NCI-H128 (cell line): ENCODE results near the gene EID2B.
A peak's percentile ranks its signal among the peaks of the same experiment; 100 is the strongest.

Experiments used
- DNase-seq: peaks from one replicate; lab custom pipeline; 2025; ENCODE audit not compliant: unreplicated experiment; lab: John Stamatoyannopoulos, UW

The EID2B gene

GRCh38 chr19:39499932-39500331, 32.7 kb downstream of the EID2B start:
- no peak for DNase-seq

DNA sequence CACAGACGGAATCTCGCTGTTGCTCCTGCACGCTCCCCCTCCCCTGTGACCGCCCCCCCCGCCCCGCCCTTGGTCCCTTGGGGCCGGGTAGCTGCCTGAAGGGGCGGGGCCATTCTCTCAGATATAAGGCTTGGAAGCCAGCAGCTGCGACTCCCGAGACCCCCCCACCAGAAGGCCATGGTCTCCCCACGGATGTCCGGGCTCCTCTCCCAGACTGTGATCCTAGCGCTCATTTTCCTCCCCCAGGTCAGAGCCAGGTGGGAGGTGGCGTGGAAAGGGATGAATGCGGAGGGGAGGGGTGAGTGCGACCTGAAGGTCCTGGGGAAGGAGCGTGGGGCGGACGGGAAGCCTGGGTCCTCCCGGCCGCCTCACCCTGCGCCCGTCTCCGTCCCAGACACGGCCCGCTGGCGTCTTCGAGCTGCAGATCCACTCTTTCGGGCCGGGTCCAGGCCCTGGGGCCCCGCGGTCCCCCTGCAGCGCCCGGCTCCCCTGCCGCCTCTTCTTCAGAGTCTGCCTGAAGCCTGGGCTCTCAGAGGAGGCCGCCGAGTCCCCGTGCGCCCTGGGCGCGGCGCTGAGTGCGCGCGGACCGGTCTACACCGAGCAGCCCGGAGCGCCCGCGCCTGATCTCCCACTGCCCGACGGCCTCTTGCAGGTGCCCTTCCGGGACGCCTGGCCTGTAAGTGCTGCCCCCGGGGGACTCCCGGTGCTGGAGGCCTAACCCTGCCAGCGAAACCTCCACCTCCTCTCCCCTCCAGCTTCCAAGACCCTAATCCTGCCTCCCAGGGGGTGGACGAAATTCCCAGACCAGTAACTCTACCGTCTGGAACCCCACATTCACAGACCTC, 33.6 kb downstream of the EID2B start, which contains the start of gene DLL3:
Gene DLL3, plus strand, starts transcription at position 150 of the 845 bp plus-strand sequence. Its CDS starts 28 bp downstream, at position 178.
- peak; percentile 49 for DNase-seq

DNA sequence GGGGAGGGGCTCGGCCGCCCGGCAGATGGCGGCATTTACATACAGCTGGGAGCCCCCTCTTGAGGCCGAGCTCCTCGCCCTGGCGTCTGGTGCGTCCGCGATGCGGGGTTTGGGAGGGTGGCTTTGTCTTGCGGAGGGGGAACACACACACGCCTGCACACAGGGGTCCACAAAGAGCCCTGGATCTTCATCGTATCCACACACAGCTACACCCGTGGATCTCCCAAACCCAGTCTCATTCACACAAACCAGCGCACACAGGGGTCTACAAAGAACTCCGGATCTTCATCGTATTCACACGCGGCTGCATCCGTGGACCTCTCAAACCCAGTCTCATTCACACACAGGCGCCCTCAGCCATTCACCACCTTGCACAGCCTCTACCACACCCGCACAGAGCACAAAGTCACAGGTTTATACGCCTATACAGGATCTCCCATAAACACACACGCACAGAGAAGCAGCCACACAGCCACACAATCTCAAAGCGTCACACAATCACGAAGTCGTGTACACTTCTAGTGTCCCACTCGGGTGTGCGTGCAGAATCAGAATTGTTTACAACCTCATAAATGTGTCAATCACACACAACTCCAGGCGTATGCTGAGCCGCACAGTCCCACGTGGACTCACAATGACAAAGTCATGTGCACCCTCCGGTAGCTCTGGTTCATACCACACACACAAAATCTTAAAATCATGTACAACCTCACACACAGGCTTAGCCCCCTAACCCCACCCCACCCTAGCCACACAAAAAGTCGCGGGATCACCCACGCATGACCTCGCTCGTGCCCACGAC, 34.5 kb downstream of the EID2B start:
- DNase-seq, result peak; percentile 78

DNA sequence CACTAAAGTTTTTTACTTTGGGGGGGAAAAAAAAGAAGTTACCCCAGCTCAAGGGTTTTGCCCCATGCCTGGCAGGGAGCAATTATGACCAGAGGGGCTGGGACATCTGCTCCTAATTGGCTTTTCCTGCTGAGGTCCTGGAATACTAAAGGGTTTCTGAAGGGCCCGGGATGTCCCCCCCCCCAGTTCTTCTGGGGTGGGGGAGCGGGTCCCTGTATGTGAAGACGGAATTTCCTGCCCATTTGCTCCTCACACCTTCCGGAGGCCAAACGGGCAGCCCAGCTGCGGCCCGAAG, 35.0 kb downstream of the EID2B start:
- no peak for DNase-seq

- DNase-seq, result no peak
Observed at GRCh38 chr19:39496063-39496462, 36.6 kb downstream of the EID2B start.

DNA sequence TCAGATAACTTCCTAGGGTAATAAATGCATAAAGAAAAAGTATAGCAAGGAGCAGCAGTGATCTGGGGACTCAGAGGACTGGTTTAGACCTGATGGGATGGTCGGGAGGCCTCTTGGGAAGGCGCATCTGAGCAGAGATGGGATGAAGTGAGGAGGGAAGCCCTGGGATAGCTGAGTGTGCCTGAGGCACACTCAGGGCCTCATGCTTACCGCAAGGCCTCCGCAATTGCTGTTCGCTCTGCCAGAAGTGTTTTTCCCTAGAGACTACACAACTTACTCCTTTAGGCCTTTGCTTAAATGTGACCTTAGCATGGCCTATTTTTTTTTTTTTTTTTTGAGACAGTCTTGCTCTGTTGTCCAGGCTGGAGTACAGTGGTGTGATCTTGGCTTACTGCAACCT, 38.0 kb downstream of the EID2B start:
- no peak for DNase-seq

DNA sequence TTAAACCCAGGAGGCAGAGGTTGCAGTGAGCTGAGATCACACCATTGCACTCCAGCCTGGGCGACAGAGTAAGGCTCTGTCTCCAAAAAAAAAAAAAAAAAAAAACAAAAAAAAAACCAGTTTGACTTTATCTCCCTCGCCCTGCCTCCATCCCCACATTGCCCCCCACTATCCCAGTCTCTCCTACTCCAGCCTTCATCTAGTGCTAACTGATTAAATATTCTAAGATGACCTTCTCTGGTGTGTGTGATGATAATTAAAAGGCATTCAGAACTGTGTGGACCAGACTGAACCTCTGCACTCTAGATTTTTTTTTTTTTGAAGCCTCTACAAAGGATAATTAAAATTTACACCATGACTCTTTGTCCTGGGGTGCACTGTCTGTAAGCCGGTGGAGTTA, 39.9 kb downstream of the EID2B start:
- DNase-seq, result no peak

DNA sequence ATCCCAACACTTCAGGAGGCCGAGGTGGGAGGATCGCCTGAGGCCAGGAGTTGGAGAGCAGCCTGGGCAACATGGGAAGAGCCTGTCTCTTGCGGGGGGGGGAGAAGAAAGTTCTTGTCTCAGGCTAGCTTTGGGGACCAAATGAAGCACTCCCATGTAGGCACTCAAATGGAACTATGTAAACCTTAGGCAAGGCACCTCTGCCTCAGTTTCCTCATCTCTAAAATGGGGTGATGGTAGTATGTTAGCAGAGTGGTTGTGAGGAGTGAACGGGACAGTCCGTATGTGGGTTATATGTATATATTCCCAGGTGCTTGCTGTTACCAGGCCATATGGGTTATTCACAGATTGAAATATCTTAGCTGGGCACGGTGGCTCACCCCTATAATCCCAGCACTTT, 40.4 kb downstream of the EID2B start:
- no peak for DNase-seq

- no peak for DNase-seq
Observed at GRCh38 chr19:39489756-39490155, 42.9 kb downstream of the EID2B start.

DNA sequence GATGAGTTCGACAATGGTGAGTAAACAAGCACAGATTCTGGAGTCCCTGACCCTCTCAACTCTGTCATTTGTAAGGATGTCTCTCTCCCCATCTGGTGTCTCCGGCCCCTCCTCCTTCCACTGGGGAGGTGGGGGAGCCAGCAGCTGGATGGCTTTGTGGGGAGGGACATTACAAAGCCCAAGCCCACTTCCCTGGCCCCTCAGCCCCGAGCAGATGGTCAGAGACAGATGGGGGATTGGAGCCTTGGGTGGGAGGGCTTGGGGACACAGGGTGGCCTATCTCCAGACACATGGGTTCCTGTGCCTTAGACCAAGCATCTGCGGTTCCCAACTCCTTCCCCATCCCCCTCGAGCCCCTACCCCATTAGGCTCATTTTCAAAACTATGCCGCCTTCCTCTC, 49.5 kb downstream of the EID2B start:
- no peak for DNase-seq

GRCh38 chr19:39481676-39482075, 51.0 kb downstream of the EID2B start:
- DNase-seq, result no peak

DNA sequence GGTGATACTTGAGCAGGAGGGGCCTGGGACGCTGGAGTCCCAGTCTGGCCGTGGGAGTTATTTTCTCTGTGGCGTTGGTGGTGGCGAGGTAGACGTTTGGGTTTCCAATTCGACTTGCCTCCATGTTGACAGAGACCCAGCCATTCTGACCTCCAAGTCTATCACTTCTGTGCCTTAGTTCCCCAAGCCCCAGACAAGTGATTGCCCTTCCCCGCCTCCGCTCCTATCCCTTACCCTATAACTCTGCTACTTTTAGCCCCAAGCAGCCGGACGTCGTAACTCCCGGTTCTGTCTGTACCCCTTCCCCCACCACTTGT, 51.5 kb downstream of the EID2B start:
- no peak for DNase-seq
